Medulla oblongata (tissue), 1 donor: Measurements from ENCODE around the gene CNST.
"Not testable (repeated sequence)": the region's sequence is repeated elsewhere in the genome, so short reads cannot be mapped to it uniquely, and the experiment has no call there.

ENCODE experiments used
- DNase-seq: peaks from one replicate; pipeline ENCODE4 v3.0.0-alpha.2; 2015; ENCODE audit errors: extremely low spot score

Gene CNST

DNA sequence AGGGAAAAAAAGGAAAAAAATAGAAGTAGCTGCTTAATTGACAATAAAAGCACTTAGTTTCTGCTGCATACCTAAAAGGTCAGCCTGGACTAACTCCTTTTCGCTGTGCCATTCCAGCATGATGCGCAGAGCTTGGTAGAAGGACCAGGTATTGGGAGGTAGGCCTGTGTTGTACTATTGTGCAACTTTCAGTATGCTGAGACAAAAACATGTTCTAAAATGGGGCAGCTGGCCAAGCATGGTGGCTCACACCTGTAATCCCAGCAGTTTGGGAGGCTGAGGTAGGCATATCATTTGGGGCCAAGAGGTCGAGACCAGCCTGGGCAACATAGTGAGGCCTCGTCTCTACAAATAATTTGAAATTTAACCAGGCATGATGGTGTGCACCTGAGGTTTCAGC lies 142.9 kb downstream of the CNST start:
- DNase-seq, result no peak

DNA sequence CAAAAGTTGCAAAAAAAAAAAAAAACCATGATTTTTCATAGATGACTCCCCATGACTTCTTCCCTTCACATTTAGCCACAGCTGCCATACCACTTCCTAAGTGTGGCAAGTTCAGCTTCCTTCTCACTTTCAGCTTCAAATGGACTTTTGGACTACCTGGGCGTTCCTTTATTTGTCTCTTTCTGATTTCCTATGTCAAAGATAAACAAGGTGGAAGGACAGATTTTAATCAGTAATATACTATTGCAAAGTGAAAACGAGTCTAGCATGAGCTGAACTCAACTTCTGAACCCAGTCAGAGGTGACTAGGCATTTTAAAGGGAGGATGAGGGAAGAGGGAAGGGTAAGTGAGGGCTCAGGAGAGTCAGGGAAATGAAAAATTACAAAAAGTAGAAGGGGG lies 143.6 kb downstream of the CNST start:
- no peak for DNase-seq

DNA sequence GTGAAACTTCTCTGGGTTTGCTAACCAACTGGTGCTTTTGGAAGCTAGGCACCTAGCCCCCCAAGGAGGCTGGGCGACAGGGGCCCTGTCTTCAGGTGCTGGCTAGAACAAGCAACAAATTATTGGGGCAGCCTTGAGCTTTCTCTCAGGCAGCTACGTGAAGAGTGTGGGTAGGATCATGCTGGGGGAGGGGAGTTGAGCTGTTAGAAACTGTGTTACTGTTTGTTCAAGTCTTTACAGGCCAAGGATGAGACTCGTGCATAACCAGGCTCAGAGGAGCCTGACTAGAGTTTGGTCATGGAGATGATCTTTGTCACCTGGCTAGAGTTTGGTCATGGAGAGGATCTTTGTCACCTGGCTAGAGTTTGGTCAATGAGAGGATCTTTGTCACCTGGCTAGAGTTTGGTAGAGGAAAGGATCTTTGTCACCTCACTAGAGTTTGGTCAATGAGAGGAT lies 145.3 kb downstream of the CNST start:
- no peak for DNase-seq

DNA sequence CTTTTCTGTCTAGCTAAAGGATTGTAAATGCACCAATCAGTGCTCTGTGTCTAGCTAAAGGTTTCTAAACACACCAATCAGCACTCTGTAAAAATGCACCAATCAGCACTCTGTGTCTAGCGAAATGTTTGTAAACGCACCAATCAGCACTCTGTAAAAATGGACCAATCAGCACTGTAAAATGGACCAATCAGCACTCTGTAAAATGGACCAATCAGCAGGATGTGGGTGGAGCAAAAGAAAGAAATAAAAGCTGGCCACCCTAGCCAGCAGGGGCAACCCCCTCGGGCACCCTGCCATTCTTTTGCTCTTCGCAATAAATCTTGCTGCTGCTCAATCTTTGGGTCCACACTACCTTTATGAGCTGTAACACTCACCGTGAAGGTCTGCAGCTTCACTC lies 146.2 kb downstream of the CNST start:
- not testable (repeated sequence) for DNase-seq
